GM18858 (cell line): Measurements from ENCODE around the gene NYNRIN.
A peak's percentile ranks its signal among the peaks of the same experiment; 100 is the strongest.
"Not testable (repeated sequence)": the region's sequence is repeated elsewhere in the genome, so short reads cannot be mapped to it uniquely, and the experiment has no call there.

Source experiments
- ATAC-seq: cut with Tn5 transposase; IDR thresholded peaks from one replicate; pipeline ENCODE4 v1.9.1; 2021; ENCODE audit not compliant: unreplicated experiment

The NYNRIN gene

DNA sequence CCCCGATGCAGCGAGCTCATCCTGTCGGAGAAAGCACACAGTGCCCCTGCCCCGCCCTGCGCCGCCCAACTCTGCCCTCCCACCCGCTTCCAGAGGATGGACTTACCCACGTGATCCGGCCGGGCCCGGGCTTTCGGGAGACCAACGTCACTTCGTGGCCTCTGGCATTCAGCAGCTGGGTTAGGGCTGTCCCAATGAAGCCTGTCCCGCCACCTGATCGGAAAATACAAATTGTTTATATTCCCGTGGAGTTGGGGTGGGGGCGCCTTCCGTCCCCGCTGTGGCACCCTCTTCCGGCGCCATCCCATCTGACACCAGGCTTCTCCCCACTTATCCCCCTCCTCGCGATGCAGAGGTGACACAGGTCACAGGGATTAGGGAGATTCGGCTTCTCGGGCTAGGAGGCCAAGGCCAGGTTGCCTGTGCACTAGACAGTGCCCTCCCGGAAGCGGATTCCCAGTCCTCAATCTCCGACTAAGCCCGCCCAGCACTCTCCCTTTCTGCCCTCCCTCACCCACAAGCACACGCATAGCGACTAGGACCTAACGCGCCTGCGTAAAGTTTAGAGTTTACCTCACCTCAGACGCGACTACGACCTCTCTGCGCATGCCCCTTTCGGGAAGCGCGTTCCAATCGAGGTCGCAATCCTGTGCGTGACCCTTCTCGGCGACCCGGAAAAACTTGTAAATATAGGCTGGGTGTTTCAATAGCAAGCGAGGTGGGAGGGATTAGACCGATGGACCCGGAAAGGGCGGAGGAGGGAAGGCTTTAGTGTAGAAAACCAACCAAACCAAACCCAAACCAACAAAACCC lies 43.6 kb downstream of the NYNRIN start, which contains the start of gene SDR39U1:
TSS of gene SDR39U1 (minus strand) at position 537 of the 813 bp plus-strand sequence. CDS start at position 530, 7 bp downstream.
- peak; percentile 83 for ATAC-seq

DNA sequence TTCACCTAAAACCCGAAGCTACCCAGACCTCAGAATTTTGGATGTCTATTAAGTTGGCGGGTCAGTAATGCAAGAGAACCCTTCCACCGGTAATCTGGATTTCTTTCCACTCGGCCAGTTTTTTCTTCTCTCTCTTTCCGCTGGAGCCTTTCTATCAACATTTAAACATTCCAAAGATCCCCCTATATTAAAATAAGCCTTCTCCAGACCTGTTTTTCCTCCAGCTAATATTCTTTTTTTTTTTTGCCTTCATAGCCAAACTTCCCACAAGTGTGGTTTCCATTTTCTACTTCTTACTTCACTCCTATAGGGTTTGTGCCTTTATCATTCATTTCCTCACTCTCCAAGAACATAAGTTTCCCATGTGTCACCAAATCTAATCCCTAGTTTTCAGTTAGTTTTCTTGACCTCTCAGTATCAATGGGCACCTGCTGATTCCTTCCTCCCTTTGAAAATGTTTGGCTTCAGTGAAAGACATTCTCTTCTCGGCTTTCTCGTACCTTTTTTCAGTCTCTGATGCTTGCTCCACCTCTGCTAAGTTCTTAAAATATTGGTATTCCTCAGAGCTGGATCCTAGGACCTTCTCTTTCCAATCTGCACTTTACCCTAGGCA lies 44.4 kb downstream of the NYNRIN start:
- ATAC-seq = no peak

DNA sequence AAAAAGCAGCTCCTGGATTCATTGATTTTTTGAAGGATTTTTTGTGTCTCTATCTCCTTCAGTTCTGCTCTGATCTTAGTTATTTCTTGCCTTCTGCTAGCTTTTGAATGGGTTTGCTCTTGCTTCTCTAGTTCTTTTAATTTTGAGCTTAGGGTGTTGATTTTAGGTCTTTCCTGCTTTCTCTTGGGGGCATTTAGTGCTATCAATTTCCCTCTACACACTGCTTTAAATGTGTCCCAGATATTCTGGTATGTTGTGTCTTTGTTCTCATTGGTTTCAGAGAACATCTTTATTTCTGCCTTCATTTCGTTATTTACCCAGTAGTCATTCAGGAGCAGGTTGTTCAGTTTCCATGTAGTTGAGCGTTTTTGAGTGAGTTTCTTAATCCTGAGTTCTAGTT lies 52.0 kb downstream of the NYNRIN start:
- not testable (repeated sequence) for ATAC-seq

DNA sequence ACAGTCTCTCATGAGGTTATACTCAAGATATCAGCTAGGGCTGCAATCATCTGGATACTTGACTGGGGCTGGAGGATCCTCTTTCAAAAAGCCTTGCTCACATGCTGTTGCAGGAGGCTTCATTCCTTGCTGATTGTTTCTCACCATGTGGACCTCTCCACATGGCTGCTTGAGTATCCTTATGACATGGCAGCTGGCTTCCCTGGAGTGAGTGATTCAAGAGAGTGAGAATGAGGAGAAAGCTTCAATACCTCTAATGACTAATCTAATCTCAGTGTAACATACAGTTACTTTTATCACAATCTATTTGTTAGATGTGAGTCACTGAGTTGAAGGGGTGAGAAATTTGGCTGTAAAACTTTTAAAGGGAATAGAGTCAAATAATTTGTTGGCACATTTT lies 58.2 kb downstream of the NYNRIN start:
- ATAC-seq = no peak

DNA sequence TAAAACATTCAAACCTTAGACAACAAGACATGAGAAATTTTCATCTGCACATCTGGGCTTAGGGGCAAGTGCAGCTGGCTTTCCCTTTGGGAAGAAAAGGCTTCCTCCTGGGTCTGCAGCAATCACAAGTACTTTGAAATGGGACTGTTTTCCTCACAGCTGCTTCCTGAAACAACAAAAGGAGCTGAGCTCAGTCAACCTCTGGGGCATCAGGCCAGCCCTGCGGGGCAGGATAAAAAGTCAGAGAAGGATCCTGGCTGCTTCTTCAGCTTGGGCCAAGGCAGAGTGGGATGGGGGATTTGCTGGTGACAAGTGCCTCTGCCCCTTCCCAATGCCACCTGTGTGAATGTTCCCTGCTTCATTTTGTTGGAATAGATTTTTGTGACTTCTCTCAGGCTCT lies 59.9 kb downstream of the NYNRIN start:
- ATAC-seq = no peak

DNA sequence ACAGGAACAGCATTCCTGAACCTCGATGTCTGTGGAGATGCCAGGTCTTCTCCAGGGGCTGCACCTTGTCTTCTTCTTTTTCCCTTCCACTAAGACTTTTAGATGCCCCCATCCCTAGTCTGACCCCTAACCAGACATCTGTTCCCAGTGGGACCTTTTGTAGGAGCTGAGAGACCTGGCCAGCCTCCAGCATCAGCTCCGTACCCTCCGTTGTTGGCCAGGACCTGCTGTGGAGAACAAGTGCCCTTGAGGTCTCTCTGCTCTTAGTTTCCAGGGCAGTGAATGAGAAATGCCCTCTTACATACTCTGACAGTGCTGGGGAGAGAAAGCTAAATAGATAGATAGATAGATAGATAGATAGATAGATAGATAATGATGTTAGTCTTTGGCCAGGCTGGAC lies 60.5 kb downstream of the NYNRIN start:
- no peak for ATAC-seq

DNA sequence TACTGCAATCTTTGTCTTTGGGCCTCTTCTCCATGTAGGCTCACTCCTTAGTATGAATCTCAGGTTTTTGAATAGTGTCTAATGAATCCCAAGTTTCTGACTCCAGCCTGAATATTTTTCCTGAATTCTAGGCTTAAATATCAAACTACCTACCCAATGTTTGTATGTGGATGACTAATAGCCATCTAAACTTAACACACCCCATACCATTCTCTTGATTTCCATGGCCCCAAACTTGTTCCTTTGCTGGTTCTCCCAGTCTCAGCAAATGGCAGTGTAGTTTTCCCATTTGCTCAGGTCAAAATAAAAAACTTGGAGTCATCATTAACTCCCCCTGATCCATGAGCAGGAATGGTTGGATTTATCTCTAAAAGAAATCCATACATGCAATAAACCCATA lies 62.5 kb downstream of the NYNRIN start:
- no peak for ATAC-seq

DNA sequence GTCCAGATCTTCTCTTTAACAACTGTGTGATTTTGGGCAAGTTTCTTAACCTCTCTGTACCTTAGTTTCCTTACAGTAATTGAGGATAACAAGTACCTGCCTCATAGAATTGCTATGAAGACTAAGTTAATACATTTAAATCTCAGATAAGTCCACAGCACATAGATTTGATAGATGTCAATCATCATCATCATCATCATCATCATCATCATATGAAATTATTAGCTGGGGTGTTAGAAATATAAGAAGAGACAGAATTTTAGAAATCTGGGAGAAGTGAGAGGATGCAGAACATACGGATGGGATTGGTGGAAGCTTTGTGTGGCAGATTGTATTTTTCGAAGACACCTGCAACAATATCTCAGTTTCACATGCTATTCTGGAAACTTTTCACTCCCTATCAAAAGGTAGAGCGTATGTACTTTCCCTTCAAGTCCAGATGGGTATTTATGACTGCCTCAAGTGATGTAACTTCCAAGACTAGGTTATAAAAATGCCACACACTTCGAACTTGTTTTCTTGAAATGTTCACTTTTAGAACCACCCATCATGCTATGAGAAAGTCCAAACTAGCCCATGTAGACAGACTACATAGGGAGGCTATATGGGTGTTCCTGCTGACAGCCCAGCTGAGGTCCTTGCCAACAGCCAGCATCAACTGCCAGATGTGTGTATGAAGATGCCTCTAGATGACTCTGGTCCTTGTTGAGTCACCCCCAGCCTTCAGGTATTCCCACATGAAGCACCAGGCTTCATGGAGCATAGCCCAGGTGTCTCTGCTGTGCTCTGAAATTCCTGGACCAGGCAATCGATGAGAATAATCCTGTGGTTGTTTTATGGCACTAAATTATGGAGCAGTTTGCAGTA lies 64.4 kb downstream of the NYNRIN start:
- ATAC-seq = no peak

DNA sequence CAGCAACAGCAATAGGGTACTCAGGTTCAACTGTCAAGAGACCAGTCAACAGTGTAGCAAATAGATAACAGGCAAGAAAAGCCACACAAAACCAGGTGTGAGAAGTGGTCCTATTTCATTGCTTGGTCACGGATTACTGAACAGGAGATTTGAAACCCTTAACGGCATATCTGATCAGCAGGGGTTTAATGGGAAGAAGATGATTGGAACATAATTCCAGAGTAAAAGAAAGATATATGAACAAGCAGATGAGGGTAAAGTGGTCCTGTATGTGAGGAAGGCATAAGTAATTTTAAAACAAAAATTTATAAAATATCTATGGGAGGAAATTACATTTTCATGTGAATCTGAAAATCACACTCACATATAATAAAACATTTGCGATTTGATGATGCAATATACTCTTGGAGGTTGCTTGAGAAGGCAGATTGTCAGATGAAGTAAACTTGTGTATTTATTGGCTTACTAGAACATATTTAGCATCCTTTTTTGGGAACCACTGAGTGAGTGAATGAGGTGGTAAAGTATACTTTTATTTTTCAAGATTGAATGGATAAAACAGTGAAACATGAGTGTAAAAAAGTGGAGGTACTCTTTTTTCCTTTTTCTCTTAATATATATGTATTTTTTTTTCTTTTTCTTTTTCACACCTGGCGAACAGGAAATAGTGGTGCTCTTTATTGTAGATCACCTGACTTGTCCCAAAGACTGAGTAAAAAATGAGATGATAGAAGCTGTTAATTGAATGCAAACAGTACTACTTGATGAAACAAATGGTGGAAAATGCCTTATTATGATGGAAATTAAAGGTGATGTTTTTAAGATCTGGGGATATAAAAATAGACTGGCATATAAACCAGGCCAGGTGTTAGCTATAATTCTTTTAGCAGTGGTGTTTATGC lies 65.3 kb downstream of the NYNRIN start:
- ATAC-seq = no peak

DNA sequence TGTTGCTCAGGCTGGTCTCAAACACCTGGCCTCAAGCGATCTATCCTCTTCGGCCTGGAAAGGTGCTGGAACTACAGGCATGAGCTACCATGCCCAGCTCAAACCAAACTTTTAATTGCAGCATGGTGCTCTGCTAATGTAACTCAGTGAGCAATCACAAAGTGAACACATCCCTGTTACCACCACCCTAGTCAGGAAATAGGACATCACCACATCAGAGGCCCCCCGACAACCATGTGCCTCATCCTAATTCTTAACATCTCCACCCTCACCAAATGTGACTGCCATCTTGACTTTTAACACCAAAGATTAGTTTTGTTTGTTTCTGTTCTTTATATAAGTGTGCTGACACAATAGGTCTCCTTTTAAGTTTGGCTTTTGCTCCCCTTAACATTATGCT lies 66.6 kb downstream of the NYNRIN start:
- no peak for ATAC-seq

DNA sequence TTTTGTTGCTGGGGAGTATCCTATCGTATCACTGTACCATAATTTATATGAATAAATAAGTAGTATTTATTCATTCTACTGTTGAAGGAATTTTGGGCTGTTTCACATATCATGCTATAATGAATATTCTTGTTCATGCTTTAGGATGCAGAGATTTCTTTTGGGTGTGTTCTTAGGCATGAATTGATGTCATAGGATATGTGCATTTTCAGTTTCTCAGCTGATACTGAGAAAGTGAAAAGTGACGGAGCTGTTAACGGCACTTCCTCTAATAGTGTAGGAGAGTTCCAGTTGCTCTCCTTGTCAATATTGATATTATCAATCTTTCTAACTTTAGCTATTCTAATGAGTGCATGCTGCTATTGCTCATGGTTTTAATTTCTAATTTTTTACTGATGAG lies 67.0 kb downstream of the NYNRIN start:
- no peak for ATAC-seq
